ENCODE measurements around the gene FIBP. TPM values are rescaled to one million over a fixed set of nuclear protein-coding genes. Genes with fewer than 3 reads are reported as not detected.

FIBP gene
- total and polyA plus RNA-seq, 10 of the 15 experiments (the other 5 are each of a cell fraction or from before 2014, with no cell fraction given), result 65.1 to 182 (median 94.6) TPM

DNA sequence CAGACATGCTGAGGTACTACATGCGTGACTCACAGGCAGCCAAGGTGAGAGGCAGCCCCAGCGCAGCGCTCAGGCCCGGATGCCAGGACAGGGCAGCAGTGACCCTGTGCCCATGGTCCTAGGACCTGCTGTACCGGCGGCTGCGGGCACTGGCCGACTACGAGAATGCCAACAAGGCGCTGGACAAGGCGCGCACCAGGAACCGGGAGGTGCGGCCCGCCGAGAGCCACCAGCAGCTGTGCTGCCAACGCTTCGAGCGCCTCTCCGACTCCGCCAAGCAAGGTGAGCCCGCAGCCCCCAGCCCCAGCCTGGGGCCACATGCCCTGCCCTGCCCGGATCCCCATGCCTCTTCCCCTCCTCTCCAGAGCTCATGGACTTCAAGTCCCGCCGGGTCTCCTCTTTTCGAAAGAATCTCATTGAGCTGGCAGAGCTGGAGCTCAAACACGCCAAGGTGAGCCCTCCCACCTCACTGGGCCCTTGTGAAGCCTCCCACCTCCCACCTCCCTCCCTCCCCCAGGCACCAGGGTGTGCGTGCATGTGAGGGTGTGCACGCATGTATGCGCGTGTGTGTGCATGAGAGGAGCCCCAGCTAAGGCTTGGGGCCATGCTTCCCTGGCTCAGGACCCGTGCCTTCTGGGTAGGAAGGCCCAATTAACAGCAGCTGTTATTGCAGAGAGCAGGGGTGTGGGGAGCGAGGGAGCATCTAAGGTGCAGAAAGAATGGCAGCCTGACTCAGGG lies 35.6 kb downstream of the FIBP start (continued):
- TF ChIP-seq IKZF1 (conservative IDR thresholded peaks at IDR 0.05), result no peak

DNA sequence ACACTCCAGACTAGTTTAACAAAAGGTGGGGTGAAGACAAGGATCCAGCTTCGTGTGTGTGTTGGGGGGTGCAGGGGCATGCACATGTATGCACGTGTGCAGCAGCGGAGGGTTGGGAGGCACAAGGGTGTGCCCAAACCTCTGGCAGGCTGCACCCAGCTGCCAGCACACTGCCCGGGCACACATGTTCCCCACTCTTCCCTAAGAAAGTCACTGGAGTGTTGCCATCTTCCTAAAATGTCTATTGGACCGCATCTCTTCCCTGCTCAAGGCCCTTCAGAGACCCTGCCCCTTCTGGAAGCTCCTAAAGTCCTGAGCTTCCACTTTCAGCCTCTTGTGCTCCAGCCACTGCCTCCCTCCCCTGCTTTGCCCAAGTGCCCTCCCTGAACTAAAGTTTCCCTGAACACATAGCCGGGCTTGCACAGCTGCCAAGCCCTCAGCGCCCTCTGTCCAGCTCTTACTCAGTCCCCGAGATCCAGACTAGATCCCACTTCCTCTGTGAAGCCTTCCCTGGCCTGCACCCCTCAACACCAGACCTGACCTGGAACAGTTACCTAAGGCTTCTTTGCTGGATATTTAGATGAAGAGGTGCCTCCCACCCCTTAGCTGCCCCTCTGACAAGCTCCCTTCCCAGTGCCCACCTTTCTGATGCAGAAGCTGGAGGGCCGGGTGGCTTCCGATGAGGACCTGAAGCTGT lies 36.3 kb downstream of the FIBP start:
- peaks cover 10% of the 10 kb centered on the region for H3K4me1 ChIP-seq (ENCODE audit: control insufficient read depth, insufficient read depth, low read length)
- ChIA-PET RAD21 (ENCODE audit: unreplicated experiment) (interaction anchor here (1.2 kb wide), 1 partner anchor 32 kb away, joined by 4 read pairs; no protein-coding TSS in a partner anchor), CTCF (interaction anchor here (0.9 to 3.8 kb wide), 7 partner anchors 12 to 146 kb away, joined by 3 to 17 read pairs (median 3); partner anchors contain the start of gene FIBP), SMC1A (ENCODE audit: uncharacterized antibody, unreplicated experiment) (interaction anchor here (1.0 kb wide), 1 partner anchor 32 kb away, joined by 3 read pairs; no protein-coding TSS in a partner anchor), POLR2A (interaction anchor here (1.1 kb wide), 1 partner anchor 8 kb away, joined by 3 read pairs; the partner anchor contains the start of gene MUS81)
- no peak for DNase-seq (ENCODE audit: low read depth, low spot score)
- in situ Hi-C loops (cut with MboI) (loop anchor here (25.0 kb wide), 1 partner anchor 1615 kb away; the partner anchor contains the start of genes DNAJC4, FKBP2, NUDT22 and PPP1R14B), intact Hi-C loops (cut with micrococcal nuclease; ENCODE audit: unreplicated experiment) (no loop called here)
- no peak overlapping the region for H3K4me2 ChIP-seq (ENCODE audit: control insufficient read depth, insufficient read depth)
- H3K79me2 ChIP-seq (ENCODE audit: control insufficient read depth, insufficient read depth, low read length), result peaks cover 31% of the 10 kb centered on the region
- H3K9me3 ChIP-seq (replicated peaks; ENCODE audit: control insufficient read depth, insufficient read depth, low read length), result peaks cover 2% of the 10 kb centered on the region; the same call in 2 of the 3 replicates
- H3K27ac ChIP-seq (ENCODE audit: control insufficient read depth, insufficient read depth), result no peak overlapping the region
- WGBS (ENCODE audit: insufficient coverage, insufficient replicate concordance, low lambda C conversion rate, missing lambda C conversion rate), result 79% methylated on average over 10 of the region's 10 CpGs
- peaks cover 24% of the 10 kb centered on the region for H4K20me1 ChIP-seq (ENCODE audit: control insufficient read depth, insufficient read depth)
- TF ChIP-seq PAX8 (IDR thresholded peaks at IDR 0.05) (no peak), POLR2AphosphoS5 (IDR thresholded peaks at IDR 0.05; ENCODE audit: low read length) (peak; percentile 81), POLR2A (IDR thresholded peaks at IDR 0.05; ENCODE audit: low read depth, low read length) (peak; percentile 71), BCL11A (IDR thresholded peaks at IDR 0.05; ENCODE audit: low read depth, low read length) (no peak), ZNF207 (IDR thresholded peaks at IDR 0.05; ENCODE audit: borderline replicate concordance) (no peak), EP300 (IDR thresholded peaks at IDR 0.05; ENCODE audit: borderline replicate concordance in 1 of 2, control insufficient read depth in 1 of 2, low read depth in 2 of 2, low read length in 2 of 2) (no peak), POLR2AphosphoS2 (IDR thresholded peaks at IDR 0.05; ENCODE audit: low read depth, low read length) (peak; percentile 36; the same call in 1 of the 2 replicates), HCFC1 (IDR thresholded peaks at IDR 0.05; ENCODE audit: low read length) (no peak), TCF7 (IDR thresholded peaks at IDR 0.05; ENCODE audit: borderline replicate concordance) (no peak)
- TF ChIP-seq, protein P1, sequence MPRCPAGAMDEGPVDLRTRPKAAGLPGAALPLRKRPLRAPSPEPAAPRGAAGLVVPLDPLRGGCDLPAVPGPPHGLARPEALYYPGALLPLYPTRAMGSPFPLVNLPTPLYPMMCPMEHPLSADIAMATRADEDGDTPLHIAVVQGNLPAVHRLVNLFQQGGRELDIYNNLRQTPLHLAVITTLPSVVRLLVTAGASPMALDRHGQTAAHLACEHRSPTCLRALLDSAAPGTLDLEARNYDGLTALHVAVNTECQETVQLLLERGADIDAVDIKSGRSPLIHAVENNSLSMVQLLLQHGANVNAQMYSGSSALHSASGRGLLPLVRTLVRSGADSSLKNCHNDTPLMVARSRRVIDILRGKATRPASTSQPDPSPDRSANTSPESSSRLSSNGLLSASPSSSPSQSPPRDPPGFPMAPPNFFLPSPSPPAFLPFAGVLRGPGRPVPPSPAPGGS (IDR thresholded peaks at IDR 0.05; ENCODE audit: borderline replicate concordance, insufficient read depth, low read depth, low read length, poor library complexity, severe bottlenecking), result peak; percentile 8
- no TSS peak for BruUV-seq (replicated peaks)
- no peak overlapping the region for H2AFZ ChIP-seq (ENCODE audit: control insufficient read depth, low read depth, low read length)
- H3K4me3 ChIP-seq, result no peak overlapping the region
- H3K27me3 ChIP-seq (replicated peaks in 1 of 2; ENCODE audit: control insufficient read depth in 2 of 2, insufficient read depth in 2 of 2, low read length in 1 of 2), result no peaks in the 10 kb centered on the region
- no peak for FAIRE-seq
- peak; percentile 3 for ATAC-seq
- no peak overlapping the region for H3K9ac ChIP-seq (ENCODE audit: control insufficient read depth, insufficient read depth, low read length)
- H3K36me3 ChIP-seq (ENCODE audit: control insufficient read depth in 2 of 2, insufficient read depth in 2 of 2, low read length in 1 of 2), result peaks cover 32 to 41% of the 10 kb centered on the region in 2 experiments; a peak in 3 of 4 replicates

Data from GM12878 (cell line).